ENCODE measurements around the gene SLC39A8. TPM values are rescaled to one million over a fixed set of nuclear protein-coding genes. Genes with fewer than 3 reads are reported as not detected.

SLC39A8 gene
- total RNA-seq, 1 experiment from 2014 or later = 13.2 TPM

DNA sequence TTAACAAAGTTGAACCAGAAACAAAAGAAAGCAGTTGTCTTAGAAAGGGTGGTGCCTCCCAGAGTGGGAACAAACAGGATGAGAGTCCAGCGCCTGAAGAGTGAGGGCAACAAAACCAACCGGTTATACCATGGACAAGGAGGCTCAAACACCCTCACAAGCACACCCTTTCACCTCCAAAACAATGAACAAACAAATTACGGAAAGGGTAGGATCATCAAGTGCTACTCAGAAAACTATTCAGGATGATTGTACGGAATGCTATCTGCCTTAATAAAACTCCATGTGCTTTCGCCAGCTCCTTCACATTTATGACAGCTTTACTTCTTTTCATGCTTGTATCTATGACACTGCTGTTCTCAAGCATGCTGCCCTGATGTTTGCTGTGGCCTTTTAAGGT lies 26.8 kb downstream of the SLC39A8 start (continued):
- TF ChIP-seq, protein P1, sequence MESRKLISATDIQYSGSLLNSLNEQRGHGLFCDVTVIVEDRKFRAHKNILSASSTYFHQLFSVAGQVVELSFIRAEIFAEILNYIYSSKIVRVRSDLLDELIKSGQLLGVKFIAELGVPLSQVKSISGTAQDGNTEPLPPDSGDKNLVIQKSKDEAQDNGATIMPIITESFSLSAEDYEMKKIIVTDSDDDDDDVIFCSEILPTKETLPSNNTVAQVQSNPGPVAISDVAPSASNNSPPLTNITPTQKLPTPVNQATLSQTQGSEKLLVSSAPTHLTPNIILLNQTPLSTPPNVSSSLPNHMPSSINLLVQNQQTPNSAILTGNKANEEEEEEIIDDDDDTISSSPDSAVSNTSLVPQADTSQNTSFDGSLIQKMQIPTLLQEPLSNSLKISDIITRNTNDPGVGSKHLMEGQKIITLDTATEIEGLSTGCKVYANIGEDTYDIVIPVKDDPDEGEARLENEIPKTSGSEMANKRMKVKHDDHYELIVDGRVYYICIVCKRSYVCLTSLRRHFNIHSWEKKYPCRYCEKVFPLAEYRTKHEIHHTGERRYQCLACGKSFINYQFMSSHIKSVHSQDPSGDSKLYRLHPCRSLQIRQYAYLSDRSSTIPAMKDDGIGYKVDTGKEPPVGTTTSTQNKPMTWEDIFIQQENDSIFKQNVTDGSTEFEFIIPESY (IDR thresholded peaks at IDR 0.05; ENCODE audit: extremely low read depth, insufficient replicate concordance, low read length) = no peak
- no peak for TF ChIP-seq SRF (IDR thresholded peaks at IDR 0.05; ENCODE audit: low read depth)
- TF ChIP-seq, protein P2, sequence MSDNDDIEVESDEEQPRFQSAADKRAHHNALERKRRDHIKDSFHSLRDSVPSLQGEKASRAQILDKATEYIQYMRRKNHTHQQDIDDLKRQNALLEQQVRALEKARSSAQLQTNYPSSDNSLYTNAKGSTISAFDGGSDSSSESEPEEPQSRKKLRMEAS (IDR thresholded peaks at IDR 0.05) = no peak
- no peak for TF ChIP-seq RAD21 (IDR thresholded peaks at IDR 0.05; ENCODE audit: low read depth)
- no peak for TF ChIP-seq FOSL1 (IDR thresholded peaks at IDR 0.05; ENCODE audit: low read depth)
- no peak for TF ChIP-seq EZH2phosphoT487 (IDR thresholded peaks at IDR 0.05; ENCODE audit: borderline replicate concordance)
- TF ChIP-seq CBX3 (IDR thresholded peaks at IDR 0.05; ENCODE audit: low read depth) = no peak
- no peak for TF ChIP-seq ZFX (IDR thresholded peaks at IDR 0.05)
- no peak for TF ChIP-seq JUND (IDR thresholded peaks at IDR 0.05)
- no peak for TF ChIP-seq EGR1 (IDR thresholded peaks at IDR 0.05; ENCODE audit: low read depth)

DNA sequence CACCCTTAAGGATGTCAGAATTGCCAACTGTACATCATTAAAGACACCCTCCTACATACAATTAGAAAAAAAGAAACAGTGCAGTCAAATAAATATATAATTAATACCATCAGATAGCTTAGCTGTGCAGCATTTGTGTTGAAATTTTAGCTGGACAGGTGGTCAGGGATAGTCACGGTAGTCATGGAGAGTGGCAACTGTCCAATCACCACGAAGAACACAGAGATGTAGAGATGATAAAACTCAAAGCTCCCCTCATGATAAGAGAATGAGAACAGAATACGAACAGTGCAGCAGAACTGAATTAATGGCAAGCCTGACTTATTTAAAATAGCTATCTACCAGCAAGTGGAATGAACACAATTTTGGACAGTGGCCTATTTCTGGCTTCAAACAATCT lies 27.2 kb downstream of the SLC39A8 start:
- H3K36me3 ChIP-seq (ENCODE audit: control insufficient read depth in 1 of 2, insufficient read depth in 2 of 2, low read length in 2 of 2) = no peaks in the 10 kb centered on the region
- no peak for TF ChIP-seq FOSL1 (IDR thresholded peaks at IDR 0.05; ENCODE audit: low read depth)
- TF ChIP-seq, protein P1 (IDR thresholded peaks at IDR 0.05; ENCODE audit: extremely low read depth, insufficient replicate concordance, low read length) = no peak
- no peak for TF ChIP-seq SP1 (IDR thresholded peaks at IDR 0.05; ENCODE audit: low read depth)
- no peak for TF ChIP-seq RAD21 (IDR thresholded peaks at IDR 0.05; ENCODE audit: low read depth)
- TF ChIP-seq JUND (IDR thresholded peaks at IDR 0.05) = no peak
- no peak for TF ChIP-seq ZFX (IDR thresholded peaks at IDR 0.05)
- TF ChIP-seq POLR2AphosphoS5 (IDR thresholded peaks at IDR 0.05; ENCODE audit: low read depth, low read length) = no peak
- TF ChIP-seq, protein P3, sequence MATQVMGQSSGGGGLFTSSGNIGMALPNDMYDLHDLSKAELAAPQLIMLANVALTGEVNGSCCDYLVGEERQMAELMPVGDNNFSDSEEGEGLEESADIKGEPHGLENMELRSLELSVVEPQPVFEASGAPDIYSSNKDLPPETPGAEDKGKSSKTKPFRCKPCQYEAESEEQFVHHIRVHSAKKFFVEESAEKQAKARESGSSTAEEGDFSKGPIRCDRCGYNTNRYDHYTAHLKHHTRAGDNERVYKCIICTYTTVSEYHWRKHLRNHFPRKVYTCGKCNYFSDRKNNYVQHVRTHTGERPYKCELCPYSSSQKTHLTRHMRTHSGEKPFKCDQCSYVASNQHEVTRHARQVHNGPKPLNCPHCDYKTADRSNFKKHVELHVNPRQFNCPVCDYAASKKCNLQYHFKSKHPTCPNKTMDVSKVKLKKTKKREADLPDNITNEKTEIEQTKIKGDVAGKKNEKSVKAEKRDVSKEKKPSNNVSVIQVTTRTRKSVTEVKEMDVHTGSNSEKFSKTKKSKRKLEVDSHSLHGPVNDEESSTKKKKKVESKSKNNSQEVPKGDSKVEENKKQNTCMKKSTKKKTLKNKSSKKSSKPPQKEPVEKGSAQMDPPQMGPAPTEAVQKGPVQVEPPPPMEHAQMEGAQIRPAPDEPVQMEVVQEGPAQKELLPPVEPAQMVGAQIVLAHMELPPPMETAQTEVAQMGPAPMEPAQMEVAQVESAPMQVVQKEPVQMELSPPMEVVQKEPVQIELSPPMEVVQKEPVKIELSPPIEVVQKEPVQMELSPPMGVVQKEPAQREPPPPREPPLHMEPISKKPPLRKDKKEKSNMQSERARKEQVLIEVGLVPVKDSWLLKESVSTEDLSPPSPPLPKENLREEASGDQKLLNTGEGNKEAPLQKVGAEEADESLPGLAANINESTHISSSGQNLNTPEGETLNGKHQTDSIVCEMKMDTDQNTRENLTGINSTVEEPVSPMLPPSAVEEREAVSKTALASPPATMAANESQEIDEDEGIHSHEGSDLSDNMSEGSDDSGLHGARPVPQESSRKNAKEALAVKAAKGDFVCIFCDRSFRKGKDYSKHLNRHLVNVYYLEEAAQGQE (IDR thresholded peaks at IDR 0.05; ENCODE audit: low read depth) = no peak
- TF ChIP-seq TCF7L2 (IDR thresholded peaks at IDR 0.05; ENCODE audit: borderline replicate concordance, extremely low read depth, insufficient read depth, insufficient read length) = no peak
- no peak for TF ChIP-seq POLR2A (IDR thresholded peaks at IDR 0.05; ENCODE audit: borderline replicate concordance, extremely low read depth, insufficient read depth, insufficient read length)
- TF ChIP-seq ZNF274 (IDR thresholded peaks at IDR 0.05; ENCODE audit: low read depth, low read length) = no peak
- no peak for TF ChIP-seq YY1 (IDR thresholded peaks at IDR 0.05; ENCODE audit: extremely low read depth, insufficient replicate concordance, low read depth, low read length)
- TF ChIP-seq, protein P2 (IDR thresholded peaks at IDR 0.05) = no peak
- TF ChIP-seq CEBPB (IDR thresholded peaks at IDR 0.05; ENCODE audit: low read depth) = no peak
- no peak for TF ChIP-seq EGR1 (IDR thresholded peaks at IDR 0.05; ENCODE audit: low read depth)
- DNase-seq (ENCODE audit: low read depth, low spot score) (no peak), ATAC-seq (no peak)
- no peaks in the 10 kb centered on the region for H3K4me1 ChIP-seq (ENCODE audit: control insufficient read depth in 1 of 2, insufficient read depth in 2 of 2, low read length in 2 of 2)
- intact Hi-C loops (cut with micrococcal nuclease) = no loop called here
- no peak overlapping the region for H3K4me2 ChIP-seq (ENCODE audit: low read length)
- no TSS peak for BruUV-seq (replicated peaks)
- no peaks in the 10 kb centered on the region for H3K9me3 ChIP-seq (ENCODE audit: control insufficient read depth in 1 of 2, insufficient read depth in 1 of 2, low read depth in 1 of 2, low read length in 2 of 2)
- ChIA-PET CTCF (interaction anchor here (1.1 to 1.2 kb wide), 2 partner anchors 18 to 772 kb away, joined by 4 read pairs; no protein-coding TSS in a partner anchor), POLR2A (no interaction called here), RAD21 (ENCODE audit: low non-redundant PET in 1 of 2, low total read pairs in 2 of 2, uncharacterized antibody in 2 of 2, unreplicated experiment in 2 of 2) (no interaction called here)
- H3K9me2 ChIP-seq (ENCODE audit: insufficient read depth) = no peaks in the 10 kb centered on the region
- no peaks in the 10 kb centered on the region for H3K27me3 ChIP-seq (ENCODE audit: insufficient read depth, low read length)
- H3K79me2 ChIP-seq (ENCODE audit: insufficient read depth, low read length) = no peaks in the 10 kb centered on the region
- H4K20me1 ChIP-seq (ENCODE audit: insufficient read depth) = no peaks in the 10 kb centered on the region
- H3K27ac ChIP-seq (ENCODE audit: low read depth, low read length) = no peak overlapping the region
- H2AFZ ChIP-seq (ENCODE audit: low read depth, low read length, poor library complexity, severe bottlenecking) = no peak overlapping the region
- H3K9ac ChIP-seq (ENCODE audit: low read length) = no peak overlapping the region
- no peak overlapping the region for H3K4me3 ChIP-seq (replicated peaks in 1 of 2; ENCODE audit: low read depth in 1 of 2, low read length in 2 of 2)
